ENCODE results near the gene CKS2.

DNA sequence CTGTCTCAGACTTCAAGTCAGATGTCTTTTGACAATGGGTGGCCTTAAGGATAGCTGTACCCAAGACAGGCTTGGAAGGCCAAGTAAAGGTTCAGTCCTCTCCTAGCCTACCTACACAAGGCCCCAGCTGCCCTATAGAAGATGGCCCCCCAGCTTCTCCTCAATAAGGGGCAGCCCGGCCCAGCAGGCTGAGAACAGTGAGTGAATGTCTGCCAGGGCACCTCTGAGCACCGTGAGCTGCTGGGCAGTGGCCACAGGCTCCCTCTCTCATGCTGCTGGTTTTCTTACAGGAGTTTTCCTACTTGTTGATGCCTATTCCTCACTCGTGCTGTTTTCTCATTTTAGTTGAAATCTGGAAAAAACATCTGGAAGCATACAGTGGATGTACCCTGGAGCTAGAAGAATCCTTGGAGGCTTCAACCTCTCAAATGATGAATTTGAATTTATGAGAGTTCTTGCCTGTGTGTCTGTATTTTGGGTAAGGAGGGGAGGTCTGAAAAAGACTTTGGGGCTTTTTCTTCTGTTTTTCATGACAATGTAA, 47.5 kb downstream of the CKS2 start:
- TF ChIP-seq CTCF (IDR thresholded peaks at IDR 0.05) (no peak), POLR2A (IDR thresholded peaks at IDR 0.05) (no peak)

All from lower leg skin (tissue), 3 donors.